GM12891 (cell line): Measurements from ENCODE around the gene NTN4.

Source experiments
- POLR2A ChIP-seq: IDR thresholded peaks from 2 replicates; pipeline ENCODE4 v1.6.1; 2011; ENCODE audit warnings: low read depth, low read length, control low read depth
- POLR2AphosphoS5 ChIP-seq: IDR thresholded peaks from 2 replicates; pipeline ENCODE4 v1.6.1; 2011; ENCODE audit warnings: low read depth, low read length, control low read depth

DNA sequence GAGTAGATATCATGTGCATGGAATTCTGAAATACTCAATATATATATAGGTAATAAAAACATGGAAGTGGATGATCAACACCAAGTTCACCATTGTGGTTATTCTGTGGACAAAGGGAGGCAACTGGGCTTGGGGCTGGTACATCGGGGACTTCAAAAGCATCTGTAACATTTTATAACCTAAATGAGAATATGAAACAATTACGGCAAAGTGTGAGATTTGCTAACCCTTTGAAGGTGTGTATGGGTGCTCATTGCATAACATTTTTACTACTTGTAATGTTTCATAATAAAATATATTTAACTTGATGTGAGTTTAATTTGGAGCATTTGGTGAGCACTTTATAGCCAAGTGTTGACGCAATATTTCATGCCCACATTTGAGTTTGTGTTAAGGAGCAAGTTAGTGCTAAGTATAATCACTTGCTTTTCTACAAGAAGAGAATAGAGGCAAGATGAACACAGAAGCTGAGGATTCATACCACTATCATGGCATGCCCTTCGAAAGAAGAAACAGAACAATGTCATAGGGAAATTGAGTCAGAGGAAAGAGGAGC, 109.3 kb downstream of the NTN4 start:
- TF ChIP-seq POLR2AphosphoS5 (no peak), POLR2A (no peak)
